ENCODE measurements around the gene BCLAF3.

The BCLAF3 gene

DNA sequence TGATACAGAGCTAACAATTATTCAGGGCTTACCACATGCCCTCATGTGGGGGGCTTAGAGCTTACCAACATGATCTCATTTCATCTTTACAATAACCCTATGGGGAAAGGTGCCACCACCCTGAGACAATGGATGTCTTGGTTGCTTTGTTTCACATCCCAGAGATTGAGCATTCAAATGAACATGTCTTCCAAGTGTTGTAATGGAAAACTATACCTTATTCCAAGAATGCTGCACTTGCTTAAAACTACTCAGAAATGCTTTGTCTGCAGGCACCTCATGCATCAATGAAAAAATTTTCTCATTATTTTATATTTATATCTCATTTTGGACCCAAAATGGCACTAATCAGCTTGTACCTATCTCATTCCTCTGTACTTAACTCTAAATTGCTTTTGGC lies 34.6 kb downstream of the BCLAF3 start:
- TF ChIP-seq ARNTL (CRISPR knock-in tag; IDR thresholded peaks at IDR 0.05; ENCODE audit: borderline replicate concordance, low read depth): no peak
- ATAC-seq: no peak

- no peak for ATAC-seq
- TF ChIP-seq ZFP30 (CRISPR knock-in tag; IDR thresholded peaks at IDR 0.05) (no peak), TCF4 (CRISPR knock-in tag; IDR thresholded peaks at IDR 0.05; ENCODE audit: borderline replicate concordance) (no peak), PATZ1 (CRISPR knock-in tag; IDR thresholded peaks at IDR 0.05; ENCODE audit: borderline replicate concordance) (no peak)
Measured at GRCh38 chrX:19955306-19955705, 35.6 kb downstream of the BCLAF3 start.

GRCh38 chrX:19954335-19955096 lies 36.3 kb downstream of the BCLAF3 start:
- no peak for ATAC-seq
- TF ChIP-seq RARB (CRISPR knock-in tag; IDR thresholded peaks at IDR 0.05) (no peak), PPARA (CRISPR knock-in tag; IDR thresholded peaks at IDR 0.05; ENCODE audit: borderline replicate concordance) (no peak), PATZ1 (CRISPR knock-in tag; IDR thresholded peaks at IDR 0.05; ENCODE audit: borderline replicate concordance) (no peak), GLIS3 (CRISPR knock-in tag; IDR thresholded peaks at IDR 0.05) (no peak), ZFP3 (CRISPR knock-in tag; IDR thresholded peaks at IDR 0.05) (no peak)
- TF ChIP-seq, protein P1, sequence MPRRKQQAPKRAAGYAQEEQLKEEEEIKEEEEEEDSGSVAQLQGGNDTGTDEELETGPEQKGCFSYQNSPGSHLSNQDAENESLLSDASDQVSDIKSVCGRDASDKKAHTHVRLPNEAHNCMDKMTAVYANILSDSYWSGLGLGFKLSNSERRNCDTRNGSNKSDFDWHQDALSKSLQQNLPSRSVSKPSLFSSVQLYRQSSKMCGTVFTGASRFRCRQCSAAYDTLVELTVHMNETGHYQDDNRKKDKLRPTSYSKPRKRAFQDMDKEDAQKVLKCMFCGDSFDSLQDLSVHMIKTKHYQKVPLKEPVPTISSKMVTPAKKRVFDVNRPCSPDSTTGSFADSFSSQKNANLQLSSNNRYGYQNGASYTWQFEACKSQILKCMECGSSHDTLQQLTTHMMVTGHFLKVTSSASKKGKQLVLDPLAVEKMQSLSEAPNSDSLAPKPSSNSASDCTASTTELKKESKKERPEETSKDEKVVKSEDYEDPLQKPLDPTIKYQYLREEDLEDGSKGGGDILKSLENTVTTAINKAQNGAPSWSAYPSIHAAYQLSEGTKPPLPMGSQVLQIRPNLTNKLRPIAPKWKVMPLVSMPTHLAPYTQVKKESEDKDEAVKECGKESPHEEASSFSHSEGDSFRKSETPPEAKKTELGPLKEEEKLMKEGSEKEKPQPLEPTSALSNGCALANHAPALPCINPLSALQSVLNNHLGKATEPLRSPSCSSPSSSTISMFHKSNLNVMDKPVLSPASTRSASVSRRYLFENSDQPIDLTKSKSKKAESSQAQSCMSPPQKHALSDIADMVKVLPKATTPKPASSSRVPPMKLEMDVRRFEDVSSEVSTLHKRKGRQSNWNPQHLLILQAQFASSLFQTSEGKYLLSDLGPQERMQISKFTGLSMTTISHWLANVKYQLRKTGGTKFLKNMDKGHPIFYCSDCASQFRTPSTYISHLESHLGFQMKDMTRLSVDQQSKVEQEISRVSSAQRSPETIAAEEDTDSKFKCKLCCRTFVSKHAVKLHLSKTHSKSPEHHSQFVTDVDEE (CRISPR knock-in tag; IDR thresholded peaks at IDR 0.05): no peak

DNA sequence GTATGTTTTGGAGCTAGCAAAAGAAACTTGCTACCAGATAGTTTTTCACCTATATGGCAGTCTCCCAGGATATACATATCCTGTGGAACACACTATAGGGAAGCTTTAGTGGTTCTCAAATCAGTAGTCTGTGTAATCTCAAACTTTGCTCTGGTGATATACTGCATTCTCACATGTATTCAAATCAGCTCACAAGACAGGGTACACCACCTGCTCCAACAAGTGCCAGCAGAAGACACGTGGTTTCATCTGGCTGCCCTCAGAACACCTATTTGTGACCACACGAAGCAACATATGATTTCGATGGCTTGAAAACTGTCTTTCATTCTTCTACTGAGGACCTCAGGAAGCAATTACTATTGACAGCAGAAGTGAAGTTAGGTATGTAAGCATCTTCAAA lies 37.7 kb downstream of the BCLAF3 start:
- TF ChIP-seq PATZ1 (CRISPR knock-in tag; IDR thresholded peaks at IDR 0.05; ENCODE audit: borderline replicate concordance) (no peak), POU6F1 (CRISPR knock-in tag; IDR thresholded peaks at IDR 0.05; ENCODE audit: borderline replicate concordance, low read depth) (no peak), ARNTL (CRISPR knock-in tag; IDR thresholded peaks at IDR 0.05; ENCODE audit: borderline replicate concordance, low read depth) (no peak), TCF4 (CRISPR knock-in tag; IDR thresholded peaks at IDR 0.05; ENCODE audit: borderline replicate concordance) (no peak), ZFP3 (CRISPR knock-in tag; IDR thresholded peaks at IDR 0.05) (no peak), ZFP30 (CRISPR knock-in tag; IDR thresholded peaks at IDR 0.05) (no peak), RARB (CRISPR knock-in tag; IDR thresholded peaks at IDR 0.05) (no peak), ZNF70 (CRISPR knock-in tag; IDR thresholded peaks at IDR 0.05) (no peak), ZC3H10 (CRISPR knock-in tag; IDR thresholded peaks at IDR 0.05) (no peak), ZNF565 (CRISPR knock-in tag; conservative IDR thresholded peaks at IDR 0.05; ENCODE audit: low read depth) (no peak), ZNF8 (CRISPR knock-in tag; IDR thresholded peaks at IDR 0.05) (no peak), ESRRG (CRISPR knock-in tag; IDR thresholded peaks at IDR 0.05) (no peak), PPARA (CRISPR knock-in tag; IDR thresholded peaks at IDR 0.05; ENCODE audit: borderline replicate concordance) (no peak)
- ATAC-seq: no peak
